Epithelial cell of proximal tubule (primary cell): ENCODE results near the gene ZNF513. TPM values are rescaled to one million over a fixed set of nuclear protein-coding genes. Genes with fewer than 3 reads are reported as not detected.

ENCODE experiments used
- DNase-seq: peaks from one replicate; pipeline ENCODE4 v3.0.0-alpha.2; 2011; ENCODE audit warnings: low read depth
- H3K4me3 ChIP-seq: 2 replicates; pipeline ENCODE4 v1.5.1; 2011; ENCODE audit warnings: low read depth, mild to moderate bottlenecking, low read length
- CTCF ChIP-seq: conservative IDR thresholded peaks from 2 replicates; pipeline ENCODE4 v1.5.1; 2012; ENCODE audit warnings: low read depth, mild to moderate bottlenecking, low read length
- total RNA-seq: library from RNA; depleted of rRNA; stranded (reverse); fragments of >200 nt; gene quantifications from 2 replicates; pipeline ENCODE4 v1.2.3, GENCODE V29; 2015

The ZNF513 gene
- total RNA-seq, 1 donor from 2014 or later, result 9.5 TPM

- DNase-seq, result no peak
- H3K4me3 ChIP-seq, result peak overlapping the region; percentile 87
- TF ChIP-seq CTCF, result peak; percentile 62
Measured at GRCh38 chr2:27407798-27408491, 27.4 kb upstream of the ZNF513 start.

DNA sequence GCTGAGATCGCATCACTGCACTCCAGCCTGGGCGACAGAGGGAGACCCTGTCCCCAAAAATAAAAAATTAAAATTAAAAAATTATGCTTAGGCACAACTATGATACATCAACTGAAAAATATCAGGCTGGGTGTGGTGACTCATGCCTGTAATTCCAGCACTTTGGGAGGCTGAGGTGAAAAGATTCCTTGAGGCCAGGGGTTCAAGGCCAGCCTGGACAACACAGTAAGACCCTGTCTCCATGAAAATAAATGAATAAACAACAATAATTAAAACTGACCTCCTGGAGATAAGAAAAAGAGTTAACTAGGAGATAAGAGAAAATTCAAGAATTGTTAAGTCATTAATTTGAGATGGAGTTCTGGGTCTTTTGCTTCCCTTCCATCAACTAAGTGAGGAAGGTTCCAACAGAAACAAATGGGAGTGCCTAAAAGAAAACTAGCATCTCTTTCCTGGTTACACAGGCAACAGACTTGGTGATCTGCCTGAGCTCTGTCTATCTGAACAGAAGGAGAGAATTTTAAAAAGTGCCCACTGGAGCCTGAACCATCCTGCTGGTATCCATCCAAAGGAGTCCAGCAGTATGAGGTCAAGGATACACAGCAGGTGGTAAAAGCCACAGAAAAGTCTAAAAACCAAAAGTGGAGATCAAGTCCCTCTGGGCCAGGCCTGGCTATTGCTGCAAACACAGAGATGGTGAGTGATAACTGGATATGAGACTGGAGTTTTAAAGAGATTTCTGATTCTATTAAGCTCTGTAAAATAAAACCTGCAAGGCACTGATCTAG, 20.0 kb upstream of the ZNF513 start:
- TF ChIP-seq CTCF, result no peak
- no peak for DNase-seq
- no peak overlapping the region for H3K4me3 ChIP-seq

- DNase-seq, result no peak
- no peak overlapping the region for H3K4me3 ChIP-seq
- TF ChIP-seq CTCF, result no peak
Measured at GRCh38 chr2:27398962-27399361, 18.4 kb upstream of the ZNF513 start.

- H3K4me3 ChIP-seq, result no peak overlapping the region
- no peak for TF ChIP-seq CTCF
- DNase-seq, result no peak
Measured at GRCh38 chr2:27393225-27393624, 12.7 kb upstream of the ZNF513 start.

- DNase-seq, result no peak
- TF ChIP-seq CTCF, result no peak
- no peak overlapping the region for H3K4me3 ChIP-seq
Measured at GRCh38 chr2:27390822-27391679, 10.5 kb upstream of the ZNF513 start.

DNA sequence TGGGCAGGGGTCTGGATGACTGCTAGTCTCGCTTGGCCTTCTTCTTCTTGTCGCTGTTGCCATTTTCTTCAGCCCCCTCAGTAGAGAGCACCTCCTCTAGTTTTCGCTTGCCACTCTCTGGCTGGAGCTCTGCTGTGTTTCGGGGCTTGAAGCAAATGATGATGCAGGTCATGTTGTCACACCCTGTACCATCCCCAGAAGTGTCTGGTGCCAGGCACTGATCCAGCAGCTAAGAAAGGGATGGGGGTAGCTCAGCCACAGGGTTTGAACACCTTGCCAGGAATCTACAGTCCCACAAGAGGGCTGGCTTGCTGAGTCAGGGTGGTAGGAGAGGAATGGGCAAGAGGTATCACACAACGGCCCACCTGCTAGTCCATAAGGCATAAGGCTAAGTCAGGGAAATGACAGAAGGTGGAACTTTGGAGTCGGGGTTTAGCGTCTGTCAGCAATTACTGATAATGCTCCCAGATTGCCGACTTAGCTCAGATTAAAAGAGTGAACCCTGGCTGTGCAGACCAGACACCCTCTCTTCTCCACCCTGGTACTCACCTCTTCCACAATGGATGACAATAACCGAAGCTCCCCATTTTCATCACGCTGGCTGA, 1.1 kb upstream of the ZNF513 start:
- no peak for DNase-seq
- H3K4me3 ChIP-seq, result no peak overlapping the region
- TF ChIP-seq CTCF, result no peak
